A673 (cell line): ENCODE results near the gene ADAM17.

Experiments
- CTCF ChIP-seq: fragments of 300-800, 200-600 bp; sonication (generic); conservative IDR thresholded peaks from 2 replicates; pipeline ENCODE4 v1.5.1; 2017; ENCODE audit warnings: low read depth, mild to moderate bottlenecking, antibody characterized with exemption, low read length, moderate library complexity, mixed read lengths
- EZH2 ChIP-seq: fragments of 200-600 bp; sonication (generic); IDR thresholded peaks from 2 replicates; pipeline ENCODE4 v1.6.1; 2017; ENCODE audit warnings: borderline replicate concordance, low read depth, mild to moderate bottlenecking, mixed read lengths, antibody characterized with exemption, low read length; ENCODE audit not compliant: poor library complexity, severe bottlenecking

- no peak for TF ChIP-seq CTCF
- no peak for TF ChIP-seq EZH2
Observed at GRCh38 chr2:9518780-9519179, 36.9 kb downstream of the ADAM17 start.
